NCI-H1436 (cell line): ENCODE data around the gene FBXW4.

Source experiments
- DNase-seq: peaks from one replicate; lab custom pipeline; 2025; lab: John Stamatoyannopoulos, UW

The FBXW4 gene

GRCh38 chr10:101694674-101695403 is at the start of gene FBXW4:
Gene FBXW4, minus strand, starts transcription at chr10:101695170. Its CDS starts 65 bp downstream, at chr10:101695105.
- peak; percentile 52 for DNase-seq

GRCh38 chr10:101744267-101744666 is 49.3 kb upstream of the FBXW4 start:
- DNase-seq, result no peak

- no peak for DNase-seq
These were observed 47.0 kb upstream of the FBXW4 start for GRCh38 chr10:101741938-101742337.

GRCh38 chr10:101736666-101737065 is 41.7 kb upstream of the FBXW4 start:
- no peak for DNase-seq

GRCh38 chr10:101732096-101732495 is 37.1 kb upstream of the FBXW4 start:
- no peak for DNase-seq

- no peak for DNase-seq
These were observed 31.1 kb upstream of the FBXW4 start for GRCh38 chr10:101726115-101726387.

- DNase-seq, result no peak
These were observed 30.5 kb upstream of the FBXW4 start for GRCh38 chr10:101725296-101726114.

GRCh38 chr10:101724446-101724845 is 29.5 kb upstream of the FBXW4 start:
- no peak for DNase-seq

- DNase-seq, result no peak
These were observed 28.2 kb upstream of the FBXW4 start for GRCh38 chr10:101723176-101723575.

GRCh38 chr10:101721806-101722205 is 26.8 kb upstream of the FBXW4 start:
- DNase-seq, result no peak

GRCh38 chr10:101720606-101721230 is 25.7 kb upstream of the FBXW4 start:
- no peak for DNase-seq

- no peak for DNase-seq
These were observed 23.8 kb upstream of the FBXW4 start for GRCh38 chr10:101718690-101719275.

GRCh38 chr10:101716891-101717659 is 22.1 kb upstream of the FBXW4 start:
- no peak for DNase-seq

- no peak for DNase-seq
These were observed 18.0 kb upstream of the FBXW4 start for GRCh38 chr10:101712997-101713396.

- no peak for DNase-seq
These were observed 15.8 kb upstream of the FBXW4 start for GRCh38 chr10:101710793-101711192.

- no peak for DNase-seq
These were observed 15.2 kb upstream of the FBXW4 start for GRCh38 chr10:101710059-101710695.

- no peak for DNase-seq
These were observed 14.5 kb upstream of the FBXW4 start for GRCh38 chr10:101709359-101710058.

- DNase-seq, result no peak
These were observed 13.9 kb upstream of the FBXW4 start for GRCh38 chr10:101708870-101709269.

- DNase-seq, result no peak
These were observed 13.1 kb upstream of the FBXW4 start for GRCh38 chr10:101708073-101708472.

GRCh38 chr10:101704331-101704730 is 9.4 kb upstream of the FBXW4 start:
- no peak for DNase-seq

GRCh38 chr10:101696632-101697031 is 1.7 kb upstream of the FBXW4 start:
- DNase-seq, result no peak
